GM06990 (cell line): Measurements from ENCODE around the gene SLC66A1.

Experiments used
- DNase-seq: peaks from one replicate; pipeline ENCODE4 v3.0.0-alpha.2; 2011; ENCODE audit not compliant: insufficient read length; ENCODE audit errors: extremely low read depth
- H3K27me3 ChIP-seq: replicated peaks from 2 replicates; pipeline ENCODE4 v1.6.0; 2011; ENCODE audit warnings: low read length; ENCODE audit not compliant: control insufficient read depth, insufficient read depth
- H3K36me3 ChIP-seq: 2 replicates; pipeline ENCODE4 v1.5.1; 2011; ENCODE audit warnings: low read length; ENCODE audit not compliant: control insufficient read depth, insufficient read depth
- H3K4me3 ChIP-seq: replicated peaks from 2 replicates; pipeline ENCODE4 v1.5.1; 2011; ENCODE audit warnings: low read depth, mild to moderate bottlenecking, control low read depth, low read length
- TF ChIP-seq, protein P1 (sequence below): IDR thresholded peaks from 2 replicates; pipeline ENCODE4 v1.5.1; 2011; ENCODE audit warnings: low read length, control low read depth, mild to moderate bottlenecking, inconsistent platforms; ENCODE audit not compliant: insufficient read depth, poor library complexity, severe bottlenecking

SLC66A1 gene

GRCh38 chr1:19357299-19357986, 45.3 kb downstream of the SLC66A1 start:
- TF ChIP-seq, protein P1, sequence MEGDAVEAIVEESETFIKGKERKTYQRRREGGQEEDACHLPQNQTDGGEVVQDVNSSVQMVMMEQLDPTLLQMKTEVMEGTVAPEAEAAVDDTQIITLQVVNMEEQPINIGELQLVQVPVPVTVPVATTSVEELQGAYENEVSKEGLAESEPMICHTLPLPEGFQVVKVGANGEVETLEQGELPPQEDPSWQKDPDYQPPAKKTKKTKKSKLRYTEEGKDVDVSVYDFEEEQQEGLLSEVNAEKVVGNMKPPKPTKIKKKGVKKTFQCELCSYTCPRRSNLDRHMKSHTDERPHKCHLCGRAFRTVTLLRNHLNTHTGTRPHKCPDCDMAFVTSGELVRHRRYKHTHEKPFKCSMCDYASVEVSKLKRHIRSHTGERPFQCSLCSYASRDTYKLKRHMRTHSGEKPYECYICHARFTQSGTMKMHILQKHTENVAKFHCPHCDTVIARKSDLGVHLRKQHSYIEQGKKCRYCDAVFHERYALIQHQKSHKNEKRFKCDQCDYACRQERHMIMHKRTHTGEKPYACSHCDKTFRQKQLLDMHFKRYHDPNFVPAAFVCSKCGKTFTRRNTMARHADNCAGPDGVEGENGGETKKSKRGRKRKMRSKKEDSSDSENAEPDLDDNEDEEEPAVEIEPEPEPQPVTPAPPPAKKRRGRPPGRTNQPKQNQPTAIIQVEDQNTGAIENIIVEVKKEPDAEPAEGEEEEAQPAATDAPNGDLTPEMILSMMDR = no peak
- Histone ChIP-seq H3K4me3 (no peak overlapping the region), H3K27me3 (no peaks in the 10 kb centered on the region), H3K36me3 (peaks cover 35% of the 10 kb centered on the region)
- no peak for DNase-seq

DNA sequence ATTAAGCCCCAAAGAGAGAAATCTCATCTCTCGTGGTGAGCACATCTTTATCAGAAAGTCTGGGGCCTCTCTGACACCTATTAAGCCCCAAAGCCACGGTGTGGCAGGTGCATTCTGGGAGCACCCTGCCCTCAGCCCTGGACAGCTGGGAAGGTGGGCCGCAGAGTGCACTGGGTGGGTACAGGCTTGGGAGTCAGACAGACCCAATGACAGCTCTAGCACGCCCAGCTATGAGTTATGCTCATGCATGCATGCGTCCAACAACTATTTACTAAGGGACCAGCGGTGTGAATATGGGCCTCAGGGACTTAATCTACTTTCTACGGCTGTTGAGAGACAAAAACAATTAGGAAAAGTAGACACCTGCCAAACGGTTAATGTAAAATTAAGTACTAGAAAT, 46.6 kb downstream of the SLC66A1 start:
- DNase-seq = no peak
- Histone ChIP-seq H3K4me3 (no peak overlapping the region), H3K36me3 (peaks cover 31% of the 10 kb centered on the region), H3K27me3 (no peaks in the 10 kb centered on the region)
- TF ChIP-seq, protein P1 = no peak

GRCh38 chr1:19359357-19359756, 47.2 kb downstream of the SLC66A1 start:
- Histone ChIP-seq H3K27me3 (no peaks in the 10 kb centered on the region), H3K36me3 (peaks cover 27% of the 10 kb centered on the region), H3K4me3 (no peak overlapping the region)
- TF ChIP-seq, protein P1 = no peak
- DNase-seq = no peak

- TF ChIP-seq, protein P1 = no peak
- Histone ChIP-seq H3K36me3 (peaks cover 23% of the 10 kb centered on the region), H3K27me3 (no peaks in the 10 kb centered on the region), H3K4me3 (no peak overlapping the region)
- no peak for DNase-seq
Measured at GRCh38 chr1:19360016-19360415, 47.9 kb downstream of the SLC66A1 start.

DNA sequence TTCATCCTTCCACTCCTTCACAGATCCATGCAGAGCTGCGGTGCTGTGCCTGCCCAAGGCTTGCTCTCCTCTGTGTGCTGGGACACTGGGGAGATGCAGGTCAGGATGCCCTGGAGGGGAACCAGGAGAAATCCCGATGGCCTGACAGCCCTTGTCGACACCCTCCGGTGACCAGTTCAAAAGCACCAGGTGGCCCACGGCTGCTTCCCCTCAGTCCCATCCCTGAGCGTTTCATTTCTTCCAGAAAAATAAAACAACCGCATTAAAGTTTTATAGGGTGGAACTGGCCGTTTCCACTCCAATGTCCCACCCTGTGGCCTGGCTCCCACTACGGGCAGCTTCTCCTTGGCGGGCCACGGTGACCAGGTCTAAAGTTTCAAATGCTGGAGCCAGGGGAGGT, 48.3 kb downstream of the SLC66A1 start:
- H3K4me3 ChIP-seq = no peak overlapping the region
- H3K27me3 ChIP-seq = no peaks in the 10 kb centered on the region
- H3K36me3 ChIP-seq = peaks cover 23% of the 10 kb centered on the region
- no peak for DNase-seq
- TF ChIP-seq, protein P1 = no peak
